Measurements from ENCODE around the gene CD2.

Gene CD2

DNA sequence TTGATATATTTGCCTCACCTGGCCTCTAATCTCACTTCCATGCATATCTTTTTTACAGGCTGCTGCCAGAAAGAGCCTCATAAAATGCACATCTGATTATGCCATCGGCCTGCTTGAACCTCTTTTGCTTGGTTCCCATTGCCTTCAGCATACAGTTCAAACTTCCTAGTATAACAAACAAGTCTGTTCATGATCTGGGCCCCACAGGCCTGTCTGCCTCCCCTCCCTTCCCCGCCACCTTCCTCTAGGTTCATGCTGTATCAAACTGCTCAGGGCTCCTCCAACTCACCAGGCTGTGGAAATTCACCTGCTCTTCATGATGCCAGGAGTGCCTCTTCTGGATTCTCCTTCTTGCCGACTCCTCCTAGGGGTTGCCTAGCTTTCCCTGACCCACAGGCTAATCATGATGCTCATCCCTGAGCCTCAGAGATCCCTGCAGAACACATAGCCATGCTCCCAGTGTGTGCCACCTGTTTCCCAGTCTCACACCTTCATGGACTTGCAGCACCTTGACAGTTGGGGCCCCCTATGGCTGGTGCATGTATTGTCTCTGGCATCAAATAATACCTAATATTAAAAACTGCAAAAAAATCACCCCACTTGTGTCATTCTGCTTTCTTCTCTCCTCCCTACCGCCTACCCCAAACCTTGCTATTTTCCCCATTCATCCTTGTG lies 33.7 kb upstream of the CD2 start:
- TF ChIP-seq, protein P1, sequence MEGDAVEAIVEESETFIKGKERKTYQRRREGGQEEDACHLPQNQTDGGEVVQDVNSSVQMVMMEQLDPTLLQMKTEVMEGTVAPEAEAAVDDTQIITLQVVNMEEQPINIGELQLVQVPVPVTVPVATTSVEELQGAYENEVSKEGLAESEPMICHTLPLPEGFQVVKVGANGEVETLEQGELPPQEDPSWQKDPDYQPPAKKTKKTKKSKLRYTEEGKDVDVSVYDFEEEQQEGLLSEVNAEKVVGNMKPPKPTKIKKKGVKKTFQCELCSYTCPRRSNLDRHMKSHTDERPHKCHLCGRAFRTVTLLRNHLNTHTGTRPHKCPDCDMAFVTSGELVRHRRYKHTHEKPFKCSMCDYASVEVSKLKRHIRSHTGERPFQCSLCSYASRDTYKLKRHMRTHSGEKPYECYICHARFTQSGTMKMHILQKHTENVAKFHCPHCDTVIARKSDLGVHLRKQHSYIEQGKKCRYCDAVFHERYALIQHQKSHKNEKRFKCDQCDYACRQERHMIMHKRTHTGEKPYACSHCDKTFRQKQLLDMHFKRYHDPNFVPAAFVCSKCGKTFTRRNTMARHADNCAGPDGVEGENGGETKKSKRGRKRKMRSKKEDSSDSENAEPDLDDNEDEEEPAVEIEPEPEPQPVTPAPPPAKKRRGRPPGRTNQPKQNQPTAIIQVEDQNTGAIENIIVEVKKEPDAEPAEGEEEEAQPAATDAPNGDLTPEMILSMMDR (IDR thresholded peaks at IDR 0.05; ENCODE audit: low read depth, low read length, missing control alignments), result no peak
- no peak for DNase-seq (ENCODE audit: low read depth)
- H3K4me3 ChIP-seq (ENCODE audit: low read depth, low read length), result no peak overlapping the region
- in situ Hi-C loops (cut with HindIII; ENCODE audit: low sequenced_read_pairs), result no loop called here

DNA sequence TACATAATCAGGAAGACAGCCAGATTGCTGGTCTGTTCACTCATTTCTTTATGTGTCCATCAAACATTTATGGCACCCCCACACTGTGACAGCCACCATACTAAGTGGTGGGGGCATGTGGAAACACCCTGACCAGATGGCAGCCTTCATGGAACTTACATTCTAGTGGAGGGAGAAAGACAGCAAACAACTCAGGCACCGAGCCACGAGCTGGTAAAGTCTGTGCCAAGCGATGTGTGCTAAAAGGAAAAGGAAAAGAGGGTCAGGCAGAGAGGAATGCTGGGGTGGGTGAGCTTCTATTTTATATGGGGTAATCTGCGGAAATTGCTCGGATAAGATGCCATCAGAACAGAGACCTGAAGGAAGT lies 33.2 kb upstream of the CD2 start:
- in situ Hi-C loops (cut with HindIII; ENCODE audit: low sequenced_read_pairs), result no loop called here
- no peak overlapping the region for H3K4me3 ChIP-seq (ENCODE audit: low read depth, low read length)
- TF ChIP-seq, protein P1 (IDR thresholded peaks at IDR 0.05; ENCODE audit: low read depth, low read length, missing control alignments), result no peak
- no peak for DNase-seq (ENCODE audit: low read depth)

DNA sequence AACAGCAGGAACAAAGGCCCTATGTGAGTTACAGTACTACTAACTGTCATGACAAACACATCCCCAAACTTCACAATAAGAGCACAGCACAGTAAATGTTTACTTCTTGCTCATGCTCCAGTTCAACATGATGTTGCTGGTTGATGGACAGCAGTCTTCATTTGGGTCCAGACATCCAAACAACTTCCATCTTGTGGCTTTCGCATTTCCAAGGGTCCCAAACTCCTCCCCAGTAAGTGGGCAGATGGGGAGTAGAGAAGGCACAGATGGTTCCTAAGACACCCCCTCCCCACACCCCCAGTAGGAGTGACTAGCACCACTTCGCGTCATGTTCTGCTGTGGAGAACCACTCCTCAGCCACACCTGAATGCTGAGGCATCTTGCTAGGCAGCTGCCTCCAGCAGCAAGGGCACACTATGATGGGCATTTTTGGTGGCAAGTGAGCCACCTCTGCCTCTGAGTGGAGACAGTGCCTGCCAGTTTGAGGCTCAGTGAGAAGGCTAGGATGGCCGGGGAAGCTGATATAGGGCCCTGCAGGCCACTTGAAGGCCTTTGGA lies 32.7 kb upstream of the CD2 start:
- TF ChIP-seq, protein P1 (IDR thresholded peaks at IDR 0.05; ENCODE audit: low read depth, low read length, missing control alignments), result no peak
- H3K4me3 ChIP-seq (ENCODE audit: low read depth, low read length), result no peak overlapping the region
- DNase-seq (ENCODE audit: low read depth), result no peak
- in situ Hi-C loops (cut with HindIII; ENCODE audit: low sequenced_read_pairs), result no loop called here

DNA sequence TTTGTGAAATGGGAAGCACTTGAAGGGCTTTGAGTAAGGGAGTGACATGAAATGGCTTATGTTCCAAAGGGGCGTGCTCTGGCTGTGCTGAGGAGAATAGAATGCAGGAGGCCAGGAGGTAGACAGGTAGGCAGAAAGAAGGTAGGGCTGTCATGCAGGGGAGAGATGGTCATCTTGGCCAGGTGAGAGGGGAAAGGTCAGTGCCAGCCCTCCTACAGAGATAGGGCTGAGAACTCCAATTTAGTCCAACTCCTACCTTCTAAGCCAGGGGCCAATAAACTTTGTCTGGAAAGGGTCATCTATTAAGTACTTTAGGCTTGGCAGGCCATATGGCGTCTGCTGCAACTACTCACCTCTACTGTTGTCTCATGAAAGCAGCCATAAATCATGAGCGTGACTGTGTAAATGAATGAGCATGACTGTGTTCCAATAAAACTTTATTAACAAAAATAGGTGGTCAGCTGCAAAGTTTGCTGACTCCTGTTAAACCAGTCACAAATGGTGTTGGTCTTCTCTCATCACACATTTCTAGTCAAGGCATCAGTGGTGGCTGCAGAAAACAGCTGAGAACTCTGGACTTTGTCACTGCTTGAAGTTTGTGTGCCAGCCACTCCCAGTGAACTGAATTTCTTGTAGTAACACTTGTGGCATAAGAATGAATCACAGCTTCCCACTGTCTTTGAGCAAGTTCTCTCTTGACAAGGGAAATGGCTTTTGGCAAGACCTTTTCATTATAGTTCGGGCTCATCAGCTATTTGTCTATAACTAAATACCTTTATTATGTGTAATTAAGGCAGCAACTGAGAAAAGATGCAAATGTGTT lies 32.0 kb upstream of the CD2 start:
- DNase-seq (ENCODE audit: low read depth), result no peak
- in situ Hi-C loops (cut with HindIII; ENCODE audit: low sequenced_read_pairs), result no loop called here
- no peak overlapping the region for H3K4me3 ChIP-seq (ENCODE audit: low read depth, low read length)
- TF ChIP-seq, protein P1 (IDR thresholded peaks at IDR 0.05; ENCODE audit: low read depth, low read length, missing control alignments), result no peak

DNA sequence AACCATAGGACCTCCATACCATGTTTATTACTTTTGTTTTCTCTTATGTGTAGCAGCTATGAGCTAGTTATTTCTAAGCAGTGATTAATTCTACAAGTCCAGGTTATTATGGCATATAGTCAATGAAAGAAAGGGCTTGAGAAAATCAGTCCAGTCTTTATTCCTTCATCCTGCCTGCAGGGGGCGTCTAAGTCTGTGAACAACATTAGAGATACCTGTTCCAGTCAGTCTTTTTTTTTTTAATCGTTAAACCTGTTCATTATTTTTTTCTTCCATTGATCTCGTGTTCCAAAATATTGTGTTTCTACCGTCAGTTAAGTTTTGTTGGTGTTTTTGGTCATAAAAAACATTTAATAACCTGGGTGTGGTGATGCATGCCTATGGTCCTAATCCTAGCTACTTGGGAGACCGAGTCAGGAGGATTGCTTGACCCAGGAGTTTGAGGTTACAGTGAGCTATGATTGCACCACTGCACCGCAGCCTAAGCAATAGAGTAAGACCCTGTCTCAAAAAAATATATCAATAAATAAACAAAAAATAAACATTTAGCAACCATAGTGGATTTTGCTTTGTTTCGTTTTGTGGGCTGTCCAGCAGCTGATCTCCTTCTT lies 29.4 kb upstream of the CD2 start:
- DNase-seq (ENCODE audit: low read depth), result peak; percentile 50
- in situ Hi-C loops (cut with HindIII; ENCODE audit: low sequenced_read_pairs), result loop anchor here (25.0 kb wide), 1 partner anchor 337 kb away; the partner anchor contains the start of gene TTF2
- TF ChIP-seq, protein P1 (IDR thresholded peaks at IDR 0.05; ENCODE audit: low read depth, low read length, missing control alignments), result peak; percentile 74
- no peak overlapping the region for H3K4me3 ChIP-seq (ENCODE audit: low read depth, low read length)

DNA sequence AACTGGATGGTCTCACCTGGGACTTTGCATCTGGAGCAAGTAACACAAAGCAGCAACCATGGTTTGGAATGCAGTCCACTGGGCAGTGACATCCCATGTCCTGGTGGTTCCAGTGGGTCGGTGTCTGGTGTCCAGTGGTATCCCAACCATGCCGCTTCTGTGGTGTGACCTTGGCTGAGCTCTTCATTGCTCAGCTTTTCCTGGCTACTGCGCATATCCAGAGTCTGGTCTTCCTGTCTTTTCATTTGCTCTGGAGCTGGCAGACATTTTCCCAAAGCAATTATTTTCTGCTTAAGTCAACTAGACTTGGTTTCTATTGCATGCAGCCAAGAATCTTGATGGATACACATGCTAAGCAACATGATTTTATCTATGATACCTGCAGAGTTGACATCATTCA lies 28.4 kb upstream of the CD2 start:
- no peak for DNase-seq (ENCODE audit: low read depth)
- H3K4me3 ChIP-seq (ENCODE audit: low read depth, low read length), result no peak overlapping the region
- TF ChIP-seq, protein P1 (IDR thresholded peaks at IDR 0.05; ENCODE audit: low read depth, low read length, missing control alignments), result no peak
- in situ Hi-C loops (cut with HindIII; ENCODE audit: low sequenced_read_pairs), result loop anchor here (25.0 kb wide), 1 partner anchor 337 kb away; the partner anchor contains the start of gene TTF2

Measured in astrocyte of the cerebellum (primary cell).